ENCODE results near the gene ACSBG1. TPM values are rescaled to one million over a fixed set of nuclear protein-coding genes. Genes with fewer than 3 reads are reported as not detected.

Gene ACSBG1
- total and polyA plus RNA-seq, 2 donors: 0.25 to 1.1 TPM

DNA sequence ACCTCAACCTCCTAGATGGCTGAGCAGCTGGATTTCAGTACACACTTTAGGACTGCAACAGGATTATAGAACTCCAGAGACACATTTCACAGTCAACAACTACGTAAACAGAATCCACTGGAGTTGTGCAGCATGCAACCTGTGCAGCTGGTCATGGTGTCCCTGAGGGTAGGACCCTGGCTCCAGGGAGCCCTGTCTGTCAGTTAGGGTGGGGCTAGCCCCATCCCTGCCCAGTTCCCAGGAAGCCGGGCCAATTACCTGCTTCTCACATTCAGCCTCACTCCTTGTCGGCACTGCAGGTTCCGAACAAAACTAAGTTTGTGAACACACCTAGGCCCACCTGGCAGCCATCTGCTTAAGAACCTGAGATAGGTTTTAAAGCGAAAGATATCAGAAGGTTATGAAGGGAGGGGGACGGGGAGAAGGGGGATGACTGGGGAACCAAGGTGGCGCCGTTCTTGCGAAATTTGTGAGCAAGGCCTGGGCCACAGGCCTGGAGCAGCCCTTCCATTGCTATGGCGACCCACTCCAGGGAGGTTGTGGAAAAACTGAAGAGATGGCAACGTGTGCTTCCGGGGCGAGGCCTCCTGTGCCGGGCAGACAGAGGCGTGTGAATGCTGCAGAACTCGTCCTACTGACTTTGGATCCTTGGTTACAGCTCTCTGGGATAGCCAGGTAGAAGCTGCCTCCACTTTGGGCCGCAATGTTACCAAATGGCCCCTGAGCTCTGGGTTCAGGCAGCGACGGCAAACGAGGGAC is 25.3 kb downstream of the ACSBG1 start:
- no peaks in the 10 kb centered on the region for H3K36me3 ChIP-seq (ENCODE audit: insufficient read depth)

DNA sequence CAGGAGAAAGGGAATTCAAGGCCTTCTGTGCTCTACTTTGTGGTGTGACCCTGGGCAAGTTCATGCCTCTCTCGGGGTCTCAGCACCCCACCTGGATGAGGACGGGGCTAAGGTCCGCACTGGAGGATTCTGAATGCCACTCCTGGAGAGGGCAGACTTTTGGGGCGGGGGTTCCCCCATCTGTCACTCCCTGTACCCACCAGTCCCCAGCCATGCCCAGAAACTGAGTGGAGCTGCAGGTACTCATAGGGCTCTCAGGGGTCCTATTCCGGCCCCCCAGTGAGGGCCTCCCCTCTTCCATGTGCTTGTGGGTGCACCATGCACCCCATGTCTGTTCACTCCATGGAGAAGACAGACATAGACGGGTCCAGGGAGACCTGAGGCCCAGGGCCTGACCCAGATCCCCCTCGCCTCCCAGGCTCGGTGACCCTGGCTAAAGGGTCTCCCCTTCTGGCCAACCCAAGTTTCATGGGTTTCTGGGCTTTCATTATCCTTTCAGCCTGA is 26.0 kb downstream of the ACSBG1 start:
- Histone ChIP-seq H3K27ac (ENCODE audit: low read depth) (peak overlapping the region; percentile 26), H3K36me3 (ENCODE audit: insufficient read depth) (no peaks in the 10 kb centered on the region), H3K4me1 (ENCODE audit: insufficient read depth) (no peaks in the 10 kb centered on the region), H3K4me3 (ENCODE audit: low read depth, low read length) (no peak overlapping the region)
- 91% methylated on average over 8 of the region's 8 CpGs for WGBS
- DNase-seq (ENCODE audit: extremely low spot score): no peak

More for the DNA sequence above, 25.3 kb downstream of the ACSBG1 start:
- DNase-seq (ENCODE audit: extremely low spot score): peak; percentile 69
- peak overlapping the region; percentile 79 for H3K27ac ChIP-seq (ENCODE audit: low read depth)
- H3K4me3 ChIP-seq (ENCODE audit: low read depth, low read length): no peak overlapping the region
- no peaks in the 10 kb centered on the region for H3K4me1 ChIP-seq (ENCODE audit: insufficient read depth)
- 84% methylated on average over 20 of the region's 20 CpGs for WGBS

DNA sequence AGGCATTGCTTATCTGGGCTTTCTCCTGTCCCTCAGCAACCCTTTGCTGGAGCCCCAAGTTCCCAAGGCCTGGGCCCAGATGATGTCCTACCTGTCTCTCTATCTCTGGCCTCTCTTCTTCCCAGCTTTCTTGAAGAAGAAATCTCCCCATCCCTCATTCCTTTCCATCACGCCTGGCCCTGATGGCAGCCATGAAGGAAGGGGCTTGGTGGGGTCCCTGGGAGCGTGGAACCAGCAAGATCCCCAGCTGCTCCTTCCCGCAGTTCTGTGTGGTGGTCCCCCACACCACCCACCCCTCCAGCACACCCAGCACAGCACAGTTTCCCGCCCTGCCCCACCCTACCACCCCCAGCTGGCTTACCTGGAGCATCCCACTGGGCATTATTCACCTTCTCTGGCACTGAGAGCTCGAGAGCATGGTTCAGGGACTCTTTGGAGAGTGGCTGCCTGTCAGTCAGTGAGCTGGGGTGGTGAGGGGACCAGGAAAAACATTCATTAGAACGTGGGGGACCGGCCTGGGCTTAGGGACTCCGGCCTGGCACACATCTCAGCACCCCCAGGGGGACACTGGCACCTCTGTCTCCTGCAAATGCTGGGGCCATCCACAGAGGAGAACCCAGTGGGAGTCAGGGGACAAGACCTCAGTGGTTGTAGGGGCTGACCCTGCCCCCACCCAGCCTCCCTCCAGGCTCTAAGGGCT is 26.6 kb downstream of the ACSBG1 start:
- H3K4me1 ChIP-seq (ENCODE audit: insufficient read depth): no peaks in the 10 kb centered on the region

DNA sequence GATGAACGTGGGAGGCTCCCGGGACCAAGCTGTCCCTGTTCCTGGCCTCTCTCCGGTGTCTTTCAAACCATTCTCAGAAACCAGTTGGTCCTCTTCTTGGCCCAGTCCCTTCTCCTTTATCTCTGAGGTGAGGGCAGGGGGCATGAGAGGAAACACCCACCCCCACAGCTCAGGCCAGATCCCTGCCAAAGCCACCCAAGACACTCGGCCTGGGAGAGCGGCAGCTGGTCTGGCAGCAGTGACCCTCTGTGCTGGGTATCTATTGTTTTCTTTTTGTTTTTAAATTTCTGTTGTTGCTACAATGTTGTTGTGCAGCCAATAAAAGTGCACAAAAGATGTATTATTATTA is 27.3 kb downstream of the ACSBG1 start:
- 91% methylated on average over 5 of the region's 5 CpGs for WGBS
- Histone ChIP-seq H3K36me3 (ENCODE audit: insufficient read depth) (no peaks in the 10 kb centered on the region), H3K4me3 (ENCODE audit: low read depth, low read length) (no peak overlapping the region), H3K4me1 (ENCODE audit: insufficient read depth) (no peaks in the 10 kb centered on the region), H3K27ac (ENCODE audit: low read depth) (no peak overlapping the region)
- no peak for DNase-seq (ENCODE audit: extremely low spot score)

More for the DNA sequence above, 26.6 kb downstream of the ACSBG1 start:
- 93% methylated on average over 8 of the region's 8 CpGs for WGBS
- no peak overlapping the region for H3K4me3 ChIP-seq (ENCODE audit: low read depth, low read length)
- DNase-seq (ENCODE audit: extremely low spot score): no peak
- H3K36me3 ChIP-seq (ENCODE audit: insufficient read depth): no peaks in the 10 kb centered on the region
- H3K27ac ChIP-seq (ENCODE audit: low read depth): no peak overlapping the region

DNA sequence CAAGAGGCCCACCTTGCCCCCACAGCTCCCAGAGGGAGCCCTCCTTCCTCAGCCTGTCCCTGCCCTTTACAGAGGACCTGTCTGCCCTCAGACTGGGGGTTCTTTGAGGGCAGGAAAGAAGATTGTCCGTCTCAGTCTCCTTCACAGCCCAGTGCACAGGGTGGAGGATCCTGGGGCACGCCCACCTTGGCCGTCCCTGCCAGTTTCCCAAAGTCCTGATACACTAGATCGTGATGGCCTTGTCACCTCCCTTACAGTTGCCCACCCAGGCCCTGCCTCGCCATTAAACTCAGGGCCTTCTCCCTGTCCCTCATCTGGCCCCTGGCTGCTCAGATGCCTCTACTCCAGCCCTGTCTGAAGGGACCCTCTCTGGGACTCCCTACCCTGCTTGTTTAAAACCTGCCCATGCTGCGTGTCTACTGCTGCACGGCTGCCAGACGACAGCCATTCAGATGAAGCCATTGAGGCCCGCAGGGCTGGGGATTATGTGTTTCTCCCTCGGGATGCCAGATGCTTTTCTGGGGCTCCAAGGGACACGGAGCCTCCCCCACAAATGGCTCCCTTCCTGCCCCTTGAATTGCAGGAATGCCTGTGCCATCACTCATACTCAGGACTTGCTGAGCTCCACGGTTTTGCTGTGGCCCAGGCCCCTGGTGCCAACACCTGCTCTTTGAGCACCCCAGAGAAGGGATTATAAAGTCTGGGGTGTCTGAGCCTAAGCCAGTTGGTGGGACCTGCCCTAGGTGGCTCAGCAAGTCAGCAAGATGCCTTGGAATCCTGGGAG is 27.8 kb downstream of the ACSBG1 start:
- H3K4me1 ChIP-seq (ENCODE audit: insufficient read depth): no peaks in the 10 kb centered on the region
- H3K27ac ChIP-seq (ENCODE audit: low read depth): no peak overlapping the region
- no peak overlapping the region for H3K4me3 ChIP-seq (ENCODE audit: low read depth, low read length)
- H3K36me3 ChIP-seq (ENCODE audit: insufficient read depth): no peaks in the 10 kb centered on the region
- 77% methylated on average over 12 of the region's 12 CpGs for WGBS
- DNase-seq (ENCODE audit: extremely low spot score): no peak

DNA sequence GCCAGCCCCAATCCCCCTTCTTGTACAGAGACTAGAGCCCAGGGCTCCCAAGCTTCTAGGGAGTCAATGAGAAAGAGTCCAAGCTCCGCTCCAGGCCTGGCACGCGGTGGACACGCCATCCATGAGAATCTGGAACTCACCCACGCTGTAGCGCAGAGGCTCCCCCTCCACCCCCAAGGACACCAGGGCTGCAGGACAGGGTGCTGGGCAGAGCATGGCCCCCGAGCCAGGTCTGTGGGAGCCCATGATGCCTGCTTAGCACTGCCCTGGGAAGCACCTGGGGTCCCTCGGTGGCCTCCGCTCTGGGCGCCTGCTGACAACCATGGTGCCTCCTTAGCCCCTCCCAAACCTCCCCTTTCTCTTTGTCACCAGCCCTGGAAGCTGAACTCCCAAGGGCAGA is 28.5 kb downstream of the ACSBG1 start:
- no peaks in the 10 kb centered on the region for H3K4me1 ChIP-seq (ENCODE audit: insufficient read depth)
- no peaks in the 10 kb centered on the region for H3K36me3 ChIP-seq (ENCODE audit: insufficient read depth)
- DNase-seq (ENCODE audit: extremely low spot score): no peak
- H3K4me3 ChIP-seq (ENCODE audit: low read depth, low read length): no peak overlapping the region
- H3K27ac ChIP-seq (ENCODE audit: low read depth): no peak overlapping the region
- WGBS: 96% methylated on average over 10 of the region's 10 CpGs

DNA sequence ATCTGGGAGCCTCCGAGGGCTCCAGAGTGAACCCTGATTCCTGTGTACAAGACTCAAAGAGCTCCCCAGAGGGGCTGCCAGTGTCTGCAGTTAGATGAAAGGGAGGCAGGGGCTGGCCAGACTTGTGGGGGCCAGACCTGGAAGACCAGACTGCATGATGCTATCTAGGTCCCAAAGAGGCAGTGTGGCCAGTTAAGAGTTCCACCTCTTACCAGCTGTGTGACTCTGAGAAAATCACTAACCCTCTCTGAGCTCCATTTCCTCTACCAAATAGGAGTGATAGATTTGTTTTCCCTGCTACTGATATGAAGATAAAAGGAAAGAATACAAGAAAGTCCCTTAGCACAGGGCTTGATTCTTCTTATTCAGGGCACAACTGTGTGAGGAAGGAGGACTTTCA is 29.0 kb downstream of the ACSBG1 start:
- WGBS: 71% methylated on average over 1 of the region's 1 CpG
- Histone ChIP-seq H3K27ac (ENCODE audit: low read depth) (no peak overlapping the region), H3K4me3 (ENCODE audit: low read depth, low read length) (no peak overlapping the region), H3K36me3 (ENCODE audit: insufficient read depth) (no peaks in the 10 kb centered on the region), H3K4me1 (ENCODE audit: insufficient read depth) (no peaks in the 10 kb centered on the region)
- no peak for DNase-seq (ENCODE audit: extremely low spot score)

DNA sequence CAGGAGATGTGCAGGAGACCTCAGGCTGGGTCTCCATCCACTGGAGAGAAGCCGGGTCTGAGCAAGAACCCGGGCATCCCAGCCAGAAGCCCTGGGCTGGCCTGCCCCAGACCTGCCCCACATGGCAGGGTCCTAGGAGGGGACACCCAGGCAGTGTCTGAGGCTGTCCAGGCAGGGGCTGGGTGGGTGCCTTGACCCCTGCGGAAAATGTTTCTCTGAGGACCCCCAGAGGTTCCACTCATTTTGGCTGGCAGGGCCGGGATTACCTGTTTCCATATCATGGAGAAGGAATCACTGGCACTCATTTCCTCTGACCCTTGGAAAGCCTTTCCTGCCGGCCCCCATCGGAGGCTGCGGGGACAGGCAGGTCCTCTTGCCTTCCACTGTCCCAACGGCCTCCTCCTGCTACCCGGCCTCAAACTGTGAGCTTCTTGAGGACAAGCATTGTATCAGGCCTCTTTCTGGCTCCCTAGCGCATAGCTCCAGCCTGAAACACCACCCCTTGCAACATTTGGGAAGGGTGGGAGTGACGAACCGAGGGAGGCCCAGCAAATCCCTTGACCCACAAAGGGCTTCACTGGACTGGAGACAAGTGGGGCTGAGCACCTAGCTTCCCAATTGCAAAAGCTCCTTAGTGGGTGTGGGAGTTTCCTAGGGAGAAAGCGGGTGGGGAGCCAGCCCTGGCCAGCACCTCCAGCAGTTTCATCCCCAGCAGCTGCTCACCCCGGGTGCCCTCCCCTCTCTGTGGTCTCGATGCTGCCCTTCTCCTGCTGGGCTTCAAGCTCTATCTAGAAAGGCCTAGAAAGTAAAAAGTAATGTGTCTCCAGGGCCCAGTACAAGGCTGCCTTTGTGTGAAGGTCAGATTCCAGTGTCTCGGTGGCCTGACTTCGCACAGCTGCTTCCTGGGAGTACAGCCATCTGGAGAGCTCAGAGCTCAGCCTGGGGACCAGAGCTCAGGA is 29.7 kb downstream of the ACSBG1 start:
- H3K4me1 ChIP-seq (ENCODE audit: insufficient read depth): no peaks in the 10 kb centered on the region
- no peak overlapping the region for H3K27ac ChIP-seq (ENCODE audit: low read depth)
- no peak overlapping the region for H3K4me3 ChIP-seq (ENCODE audit: low read depth, low read length)
- H3K36me3 ChIP-seq (ENCODE audit: insufficient read depth): no peaks in the 10 kb centered on the region
- 70% methylated on average over 17 of the region's 17 CpGs for WGBS
- DNase-seq (ENCODE audit: extremely low spot score): no peak

DNA sequence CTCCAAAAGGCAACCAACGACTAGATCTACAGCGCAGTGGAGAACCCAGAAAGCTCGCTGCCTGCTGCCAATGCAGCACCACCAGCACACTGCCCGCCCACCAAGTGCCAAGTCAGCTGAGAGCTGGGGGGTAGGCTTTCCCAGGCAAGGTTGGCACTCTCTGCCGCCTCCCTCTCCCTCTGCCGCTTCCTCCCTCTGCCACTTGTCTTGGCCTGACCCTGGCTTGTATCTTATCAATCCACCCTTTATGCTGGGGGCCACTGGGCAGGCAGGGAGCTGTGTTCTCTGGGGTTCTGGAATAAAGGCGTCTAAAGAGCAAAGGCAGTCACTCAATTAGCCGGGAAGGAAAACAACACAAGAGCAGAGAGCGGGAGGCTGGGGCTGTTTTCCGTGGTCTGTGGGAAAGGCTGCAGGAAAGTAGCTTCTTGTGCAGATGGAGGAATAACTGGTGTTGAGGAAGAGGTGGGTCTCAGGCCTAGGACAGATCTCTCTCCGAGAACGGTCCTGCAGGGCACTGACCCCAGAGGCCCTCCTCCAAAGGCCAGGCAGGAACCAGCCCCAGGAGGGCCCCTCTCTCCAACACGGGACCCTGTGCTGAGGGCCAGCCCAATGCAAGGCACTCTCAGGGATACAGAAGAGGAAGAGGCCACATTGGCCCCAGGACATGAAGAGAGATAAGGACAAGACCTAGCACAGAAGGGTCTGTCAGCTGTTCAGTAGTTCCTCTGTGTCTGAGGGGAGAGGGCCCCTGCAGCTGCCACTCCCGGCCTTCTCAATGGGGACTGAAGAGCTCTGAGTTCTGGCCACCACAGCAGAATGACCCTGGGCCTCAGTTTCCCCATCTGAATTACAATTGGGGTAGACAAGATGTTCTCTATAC is 30.8 kb downstream of the ACSBG1 start:
- Histone ChIP-seq H3K4me1 (ENCODE audit: insufficient read depth) (no peaks in the 10 kb centered on the region), H3K36me3 (ENCODE audit: insufficient read depth) (no peaks in the 10 kb centered on the region), H3K4me3 (ENCODE audit: low read depth, low read length) (no peak overlapping the region), H3K27ac (ENCODE audit: low read depth) (no peak overlapping the region)
- no peak for DNase-seq (ENCODE audit: extremely low spot score)
- WGBS: 80% methylated on average over 14 of the region's 14 CpGs

DNA sequence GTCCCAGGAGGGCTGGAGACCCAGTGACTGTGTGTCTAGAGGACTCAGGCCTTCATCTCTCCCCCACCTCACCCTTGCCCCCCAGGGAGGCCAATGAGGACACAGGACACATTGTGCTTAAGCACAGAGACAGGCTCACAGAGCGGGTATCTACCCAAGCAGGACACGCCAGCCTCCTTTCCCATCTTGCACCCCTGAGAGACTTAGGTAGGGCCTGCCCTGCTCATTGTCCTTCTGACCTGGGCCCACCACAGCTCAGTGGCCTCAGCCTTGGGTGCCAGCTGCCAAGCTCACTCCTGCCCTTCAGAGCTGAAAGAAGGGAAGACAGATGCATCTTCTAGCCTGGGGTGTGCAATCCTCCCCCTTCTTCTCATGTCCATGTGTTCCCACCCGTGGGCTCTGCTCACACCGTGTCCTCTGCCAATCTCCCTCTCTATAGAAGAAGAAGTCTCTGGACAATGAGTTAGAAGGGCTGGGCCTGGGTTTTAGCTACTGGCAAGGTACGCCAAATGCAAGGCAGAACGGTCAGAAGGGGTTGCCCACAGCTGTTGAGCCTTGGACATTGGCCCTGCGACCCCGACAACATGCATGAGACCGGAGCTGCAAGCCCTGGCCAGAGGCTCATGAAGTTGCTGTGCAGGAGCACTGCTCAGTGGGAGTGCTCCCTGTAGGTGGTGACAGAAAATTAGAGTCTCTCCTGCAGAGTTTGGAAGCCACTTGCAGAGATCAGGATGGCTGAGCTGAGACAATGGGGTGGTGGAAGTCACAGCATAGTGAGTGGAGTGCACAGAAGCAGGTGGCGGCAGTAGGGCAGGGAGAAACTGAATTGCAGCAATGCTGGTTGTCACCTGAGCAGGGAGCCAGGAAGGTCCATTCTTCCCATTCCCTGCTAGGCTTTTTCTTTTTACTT is 32.8 kb downstream of the ACSBG1 start:
- 82% methylated on average over 10 of the region's 10 CpGs for WGBS
- Histone ChIP-seq H3K4me1 (ENCODE audit: insufficient read depth) (no peaks in the 10 kb centered on the region), H3K27ac (ENCODE audit: low read depth) (no peak overlapping the region), H3K36me3 (ENCODE audit: insufficient read depth) (no peaks in the 10 kb centered on the region), H3K4me3 (ENCODE audit: low read depth, low read length) (no peak overlapping the region)
- DNase-seq (ENCODE audit: extremely low spot score): no peak

DNA sequence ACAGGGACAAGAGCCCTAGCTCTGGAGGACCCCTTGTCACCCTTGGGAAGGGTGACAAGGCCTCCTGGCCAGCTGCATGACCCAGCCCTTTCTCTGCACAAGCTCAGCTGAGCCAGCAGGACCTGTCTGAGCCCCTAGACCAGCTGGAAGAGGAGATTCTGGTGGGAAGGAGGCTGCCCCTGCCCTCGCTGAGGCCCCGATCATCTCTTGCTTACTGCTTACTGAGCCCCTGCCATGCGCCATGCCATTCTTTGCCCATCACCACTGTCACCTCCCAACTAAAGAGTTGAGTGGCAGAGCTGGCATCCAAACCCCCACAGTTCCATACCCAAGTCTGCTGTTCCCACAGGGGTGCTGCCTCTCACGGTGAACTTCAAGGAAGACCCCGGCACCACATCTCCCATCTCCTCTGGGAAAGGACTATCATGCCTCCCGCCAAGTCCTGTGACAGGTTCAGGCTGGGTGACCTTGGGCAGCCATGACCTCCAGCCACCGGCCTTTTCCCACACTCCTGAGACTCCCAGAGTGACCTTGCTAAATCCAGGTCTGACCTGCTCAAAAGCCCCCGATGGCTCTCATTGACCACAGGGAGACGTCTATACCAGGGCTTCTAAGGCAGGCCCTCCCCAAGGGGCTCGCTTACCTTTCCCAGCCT is 34.0 kb downstream of the ACSBG1 start:
- no peak for DNase-seq (ENCODE audit: extremely low spot score)
- Histone ChIP-seq H3K27ac (ENCODE audit: low read depth) (no peak overlapping the region), H3K36me3 (ENCODE audit: insufficient read depth) (no peaks in the 10 kb centered on the region), H3K4me1 (ENCODE audit: insufficient read depth) (no peaks in the 10 kb centered on the region), H3K4me3 (ENCODE audit: low read depth, low read length) (no peak overlapping the region)
- 94% methylated on average over 10 of the region's 10 CpGs for WGBS

All from urinary bladder (tissue), 4 donors.